Measurements from ENCODE around the gene MARK4.
"Not testable (repeated sequence)": the region's sequence is repeated elsewhere in the genome, so short reads cannot be mapped to it uniquely, and the experiment has no call there.

The MARK4 gene

GRCh38 chr19:45306518-45307027 is 55.5 kb downstream of the MARK4 start:
- no peak for DNase-seq

DNA sequence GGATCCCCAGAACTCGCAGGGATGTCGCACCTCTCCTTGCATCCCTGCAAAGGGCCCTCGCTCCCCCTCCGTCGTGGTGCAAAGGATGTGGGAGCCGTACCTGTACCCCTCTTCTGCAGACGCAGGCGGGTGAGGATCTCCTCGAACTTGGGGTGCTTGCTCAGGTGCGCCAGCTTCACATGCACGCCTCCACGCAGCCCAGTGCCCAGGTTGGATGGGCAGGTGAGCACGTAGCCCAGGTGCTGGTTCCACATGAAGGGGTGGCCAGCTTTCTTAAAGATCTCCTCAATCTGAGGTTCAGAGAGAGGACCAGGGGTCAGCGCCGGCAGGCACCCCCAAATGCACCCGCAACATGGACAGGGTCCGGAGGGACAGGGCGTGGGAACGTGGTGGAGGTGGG is 56.3 kb downstream of the MARK4 start:
- no peak for DNase-seq

DNA sequence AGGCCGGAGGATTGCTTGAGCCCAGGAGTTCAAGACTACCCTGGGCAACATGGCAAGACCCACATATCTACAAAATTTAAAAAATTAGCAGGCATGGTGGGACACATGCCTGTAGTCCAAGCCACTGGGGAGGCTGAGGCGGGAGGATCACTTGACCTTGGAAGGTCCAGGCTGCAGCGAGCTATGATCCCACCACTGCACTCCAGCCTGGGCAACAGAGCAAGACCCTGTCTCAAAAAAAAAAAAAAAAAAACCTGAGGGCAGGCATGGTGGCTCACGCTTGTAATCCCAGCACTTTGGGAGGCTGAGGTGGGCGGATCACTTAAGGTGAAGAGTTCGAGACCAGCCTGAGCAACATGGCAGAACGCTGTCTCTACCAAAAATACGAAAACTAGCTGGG is 58.3 kb downstream of the MARK4 start:
- DNase-seq = not testable (repeated sequence)

DNA sequence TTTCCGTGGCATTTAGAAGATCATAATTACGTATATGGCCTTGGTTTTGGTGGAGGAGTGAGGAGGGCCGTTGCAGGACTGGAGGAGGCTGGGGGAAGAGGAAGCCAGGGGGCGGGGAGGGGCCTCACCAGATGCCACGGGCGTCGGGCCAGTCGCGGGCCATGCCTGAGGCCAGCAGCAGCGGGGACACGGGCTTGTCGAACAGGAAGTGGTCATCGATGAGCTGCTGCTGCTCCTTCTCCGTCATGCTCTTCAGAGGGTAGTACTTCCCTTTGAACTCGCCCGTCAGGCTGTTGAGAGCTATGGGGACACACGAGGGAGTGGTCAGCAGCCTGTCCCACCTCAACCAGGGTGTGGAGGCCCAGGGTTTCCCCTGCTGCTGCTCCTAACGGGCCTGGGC is 60.5 kb downstream of the MARK4 start:
- peak; percentile 30 for DNase-seq

DNA sequence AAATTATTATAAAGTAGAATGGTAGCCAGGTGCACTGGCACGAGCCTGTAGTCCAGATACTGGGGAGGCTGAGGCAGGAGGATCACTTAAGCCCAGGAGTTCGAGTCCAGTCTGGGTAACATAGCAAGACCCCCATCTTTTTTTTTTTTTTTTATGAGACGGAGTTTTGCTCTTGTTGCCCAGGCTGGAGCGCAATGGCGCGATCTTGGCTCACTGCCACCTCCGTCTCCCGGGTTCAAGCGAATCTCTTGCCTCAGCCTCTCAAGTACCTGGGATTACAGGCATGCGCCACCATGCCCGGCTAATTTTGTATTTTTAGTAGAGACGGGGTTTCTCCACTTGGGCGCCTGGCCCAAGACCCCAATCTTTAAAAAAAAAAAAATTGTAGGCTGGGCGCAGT is 61.2 kb downstream of the MARK4 start:
- not testable (repeated sequence) for DNase-seq

DNA sequence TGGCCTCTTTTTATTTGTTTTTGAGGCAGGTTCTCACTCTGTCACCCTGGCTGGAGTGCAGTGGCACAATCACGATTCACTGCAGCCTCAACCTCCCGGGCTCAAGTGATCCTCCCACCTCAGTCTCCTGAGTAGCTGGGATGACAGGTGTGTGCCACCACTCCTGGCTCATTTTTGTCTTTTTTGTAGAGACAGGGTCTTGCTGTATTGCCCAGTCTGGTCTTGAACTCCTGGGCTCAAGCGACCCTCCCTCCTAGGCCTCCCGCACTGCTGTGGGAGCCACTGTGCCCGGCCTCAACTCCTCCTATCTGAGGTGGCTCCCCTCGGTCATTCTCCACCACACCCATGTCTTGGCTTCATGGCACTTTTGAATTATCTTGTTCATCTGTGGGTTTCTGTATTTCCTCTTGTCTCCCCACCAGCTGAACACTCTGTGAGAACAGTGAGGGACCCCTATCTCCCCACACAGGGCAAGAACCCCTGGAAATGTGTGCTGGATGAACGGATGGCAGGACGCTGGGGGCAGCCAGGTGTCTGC is 63.7 kb downstream of the MARK4 start:
- no peak for DNase-seq

GRCh38 chr19:45315304-45315703 is 64.2 kb downstream of the MARK4 start:
- no peak for DNase-seq

GRCh38 chr19:45320997-45321775 is 70.1 kb downstream of the MARK4 start:
- DNase-seq = no peak

DNA sequence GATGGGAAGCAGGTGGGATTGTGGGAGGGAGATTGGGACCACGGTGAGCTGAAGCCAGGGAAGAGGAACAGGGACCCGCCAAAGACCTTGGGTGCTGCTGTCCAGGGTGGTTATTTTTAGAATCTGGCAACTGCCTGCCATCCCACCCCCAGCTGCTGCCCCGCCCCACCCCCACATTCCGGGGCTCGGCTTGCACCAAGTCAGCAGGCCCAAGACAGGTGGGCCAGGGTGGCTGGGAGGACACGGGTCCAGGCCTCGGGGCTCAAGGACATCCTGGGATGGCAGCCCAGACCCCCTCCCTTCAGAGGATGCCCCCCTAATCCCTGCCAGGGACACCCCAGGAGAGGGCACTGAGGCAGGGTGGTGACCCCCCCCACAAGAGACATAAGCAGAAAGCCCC is 70.8 kb downstream of the MARK4 start:
- no peak for DNase-seq

DNA sequence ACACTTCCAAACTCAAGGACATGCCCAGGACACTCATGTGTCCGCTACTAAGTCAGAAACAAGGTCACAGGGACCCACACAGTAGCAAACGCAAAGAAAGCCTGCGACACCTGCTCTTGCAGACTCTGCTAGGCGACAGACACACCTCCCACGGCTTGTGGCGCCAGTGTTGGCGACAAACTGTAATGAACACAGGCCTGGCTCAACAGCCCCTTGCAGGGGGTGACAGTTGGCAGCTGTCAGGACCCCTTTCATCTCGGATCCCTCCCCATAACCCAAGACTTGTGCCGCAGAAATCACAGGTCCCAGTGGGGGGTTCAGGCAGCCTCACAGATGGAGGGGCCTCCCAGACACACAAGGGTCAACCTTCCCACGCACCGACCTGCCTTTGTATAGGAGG is 71.2 kb downstream of the MARK4 start:
- no peak for DNase-seq

DNA sequence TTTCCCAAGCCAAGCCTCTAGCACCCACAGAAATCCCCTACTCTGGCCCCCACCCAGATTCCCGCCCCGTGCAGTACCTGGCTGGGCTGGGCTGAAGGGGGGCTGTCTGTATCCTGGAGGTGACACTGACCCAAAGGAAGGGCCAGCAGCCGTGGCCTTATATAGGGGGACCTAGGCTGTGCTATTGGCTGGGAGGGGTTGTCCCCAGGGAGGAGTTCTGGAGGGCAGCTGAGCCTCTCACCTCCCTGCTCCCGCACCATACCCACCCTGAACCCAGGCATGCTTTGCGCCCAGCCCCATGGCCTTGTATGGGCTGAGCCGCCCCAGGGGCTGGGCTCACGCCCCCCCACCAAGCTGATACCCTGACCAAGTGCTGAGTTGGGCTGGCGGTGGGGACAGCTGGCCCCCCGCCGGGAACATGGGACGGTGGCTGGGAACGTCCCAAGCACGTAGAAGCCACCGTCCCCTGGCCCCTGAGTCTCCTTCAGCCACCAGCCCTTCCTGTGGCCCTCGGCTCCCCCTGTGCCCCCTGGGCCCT is 71.7 kb downstream of the MARK4 start, which contains the start of gene CKM:
Gene CKM, minus strand, starts transcription at position 132 of the 538 bp plus-strand sequence. CDS start 3,162 bp downstream, outside the sequence.
- DNase-seq = no peak

DNA sequence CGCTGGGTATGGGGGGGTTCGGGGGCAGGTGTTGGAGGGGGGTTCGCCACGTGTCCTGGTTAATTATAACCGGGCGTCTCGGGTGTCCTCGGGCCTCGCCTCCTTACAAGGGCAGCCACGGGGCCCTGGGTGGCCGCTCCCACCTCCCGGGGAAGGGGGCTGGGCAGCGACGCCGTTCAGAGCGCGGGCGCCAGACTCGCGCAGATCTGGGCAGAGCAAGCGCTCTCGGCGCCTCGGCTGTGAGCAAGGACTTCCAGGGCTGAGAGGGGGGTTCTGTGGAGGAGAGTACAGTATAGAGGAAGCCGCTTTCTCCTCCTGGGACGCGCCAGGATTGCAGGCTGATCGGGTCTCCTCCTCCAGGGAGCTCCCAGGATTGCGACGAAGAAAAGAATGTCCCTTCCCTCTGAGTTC is 72.6 kb downstream of the MARK4 start:
- no peak for DNase-seq

- DNase-seq = no peak
Observed at GRCh38 chr19:45324349-45324907, 73.4 kb downstream of the MARK4 start.

- no peak for DNase-seq
Observed at GRCh38 chr19:45327404-45328143, 76.5 kb downstream of the MARK4 start.

DNA sequence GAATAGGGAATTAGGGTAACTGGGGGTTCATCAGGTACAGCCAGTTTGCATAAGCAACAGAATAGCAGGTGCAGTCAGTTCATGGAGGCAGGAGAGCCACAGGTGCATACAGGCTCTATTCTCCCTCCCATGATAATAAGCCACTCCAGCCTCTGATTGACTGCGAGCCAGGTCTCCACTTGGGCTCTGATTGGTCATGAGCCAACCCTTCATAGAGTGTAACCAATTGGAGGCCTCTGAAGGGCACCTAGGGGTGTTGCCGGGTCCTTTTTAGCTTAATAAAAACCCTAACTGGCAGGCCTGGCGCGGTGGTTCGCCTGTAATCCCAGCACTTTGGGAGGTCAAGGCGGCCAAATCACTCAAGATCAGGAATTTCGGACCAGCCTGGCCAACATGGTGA is 80.3 kb downstream of the MARK4 start:
- DNase-seq = no peak

- no peak for DNase-seq
Observed at GRCh38 chr19:45333609-45334303, 82.7 kb downstream of the MARK4 start.

DNA sequence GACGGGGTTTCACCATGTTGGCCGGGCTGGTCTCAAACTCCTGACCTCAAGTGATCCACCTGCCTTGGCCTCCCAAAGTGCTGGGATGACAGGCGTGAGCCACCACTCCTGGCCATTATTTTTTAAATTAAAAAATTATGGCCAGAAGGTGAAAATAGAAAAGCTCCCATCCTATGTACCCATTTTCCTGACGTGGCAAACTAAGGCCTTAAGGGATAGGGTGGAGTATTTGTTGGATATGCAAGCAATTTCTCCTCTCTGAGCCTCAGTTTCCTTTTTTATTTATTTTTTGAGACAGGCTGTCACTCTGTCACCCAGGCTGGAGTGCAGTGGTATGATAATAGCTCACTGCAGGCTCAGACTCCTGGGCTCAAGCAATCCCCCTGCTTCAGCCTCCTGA is 83.8 kb downstream of the MARK4 start:
- not testable (repeated sequence) for DNase-seq

- no peak for DNase-seq
Observed at GRCh38 chr19:45336696-45337251, 85.7 kb downstream of the MARK4 start.

DNA sequence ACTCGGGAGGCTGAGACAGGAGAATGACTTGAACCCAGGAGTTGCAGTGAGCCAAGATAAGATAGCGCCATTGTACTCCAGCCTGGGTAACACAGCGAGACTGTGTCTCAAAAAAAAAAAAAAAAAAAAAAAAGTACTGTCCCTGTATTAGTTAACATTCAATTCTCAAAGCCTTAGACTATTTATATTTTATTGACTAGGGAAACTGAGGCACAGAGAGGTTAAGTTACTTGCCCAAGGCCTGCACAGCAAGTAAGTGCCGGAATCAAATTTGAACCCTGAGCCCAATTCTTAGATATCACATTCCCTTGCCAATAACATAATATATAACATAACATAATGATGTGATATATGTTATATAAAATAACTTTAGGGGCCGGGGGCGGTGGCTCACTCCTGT is 88.6 kb downstream of the MARK4 start:
- no peak for DNase-seq

DNA sequence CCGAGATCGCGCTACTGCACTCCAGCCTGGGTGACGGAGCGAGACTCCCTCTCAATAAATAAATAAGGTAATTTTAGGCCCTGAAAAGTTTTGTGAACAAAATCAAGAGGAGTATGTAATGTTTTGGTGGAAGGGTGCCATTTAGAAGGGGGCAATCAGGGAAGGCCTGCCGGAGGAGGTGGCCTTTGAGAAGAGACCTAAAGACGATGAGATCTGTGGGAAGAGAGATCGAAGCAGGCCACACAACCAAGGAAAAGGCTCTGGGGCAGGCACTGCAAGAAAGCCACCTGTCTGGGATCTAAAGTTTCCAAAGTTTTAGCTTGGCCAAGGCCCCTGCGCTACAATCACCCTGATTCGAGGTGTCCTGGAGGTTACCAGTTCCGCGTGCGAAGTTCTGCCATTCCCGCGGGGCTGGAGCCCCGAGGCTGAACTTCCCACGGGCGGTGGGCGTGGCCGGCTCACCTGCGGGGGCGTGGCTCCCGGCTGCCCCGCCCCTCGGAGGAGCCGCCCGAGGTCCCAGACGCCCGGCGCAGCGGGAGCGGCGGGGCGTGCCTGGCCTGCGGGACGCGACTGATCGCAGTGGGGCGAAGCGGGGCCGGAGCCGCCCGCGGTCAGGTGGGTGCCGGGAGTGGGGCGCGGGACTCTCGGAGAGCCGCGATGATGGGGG is 89.3 kb downstream of the MARK4 start, which contains the start of gene KLC3:
Gene KLC3, plus strand, starts transcription at position 519 of the 667 bp plus-strand sequence. CDS start 4,792 bp downstream, outside the sequence.
- DNase-seq = peak; percentile 31

DNA sequence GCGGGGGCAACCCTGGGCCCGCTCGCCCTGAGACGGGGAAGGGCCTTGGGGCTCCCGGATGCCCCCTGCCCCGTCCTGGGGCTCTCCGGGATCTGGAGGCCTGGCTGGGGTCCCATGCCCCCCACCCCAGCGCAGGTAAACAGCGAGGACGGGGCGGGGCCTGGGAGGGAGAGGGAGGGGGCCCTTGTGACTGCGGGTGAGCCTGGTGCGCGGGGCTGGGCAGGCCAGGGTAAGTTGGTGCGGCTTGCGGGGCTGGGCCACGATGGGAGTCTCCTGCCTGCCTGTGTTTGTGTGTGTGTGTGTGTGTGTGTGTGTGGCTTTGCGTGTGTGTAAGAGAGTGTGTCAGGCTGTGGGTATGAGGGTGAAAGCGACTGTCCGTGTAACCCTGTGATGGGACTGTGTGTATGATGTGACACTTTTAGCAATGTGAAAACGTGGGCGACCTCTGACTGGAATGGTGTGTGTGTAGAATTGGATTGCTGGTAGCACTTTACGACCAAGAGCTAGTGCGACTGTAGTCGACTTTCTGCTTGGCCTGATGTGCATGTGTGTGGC is 89.9 kb downstream of the MARK4 start:
- no peak for DNase-seq
